HepG2 (cell line): ENCODE results near the gene GATAD2B. TPM values are rescaled to one million over a fixed set of nuclear protein-coding genes. Genes with fewer than 3 reads are reported as not detected.

Experiments used
- ARNT2 ChIP-seq: sonication (generic); formaldehyde crosslinking; IDR thresholded peaks from 2 replicates; pipeline ENCODE4 v1.8.0; 2022; ENCODE audit warnings: mild to moderate bottlenecking, low read depth, missing genetic modification reagents, moderate library complexity
- CEBPG ChIP-seq: IDR thresholded peaks from 2 replicates; pipeline ENCODE4 v1.6.1; 2016
- GATAD1 ChIP-seq: IDR thresholded peaks from 2 replicates; pipeline ENCODE4 v1.6.1; 2016; ENCODE audit warnings: missing genetic modification reagents, missing compliant biosample characterization
- KDM4B ChIP-seq: sonication (generic); formaldehyde crosslinking; IDR thresholded peaks from 2 replicates; pipeline ENCODE4 v1.4.0; 2020; ENCODE audit warnings: missing genetic modification reagents
- NFYB ChIP-seq: sonication (generic); formaldehyde crosslinking; IDR thresholded peaks from 2 replicates; pipeline ENCODE4 v1.4.0; 2020; ENCODE audit warnings: missing genetic modification reagents
- PHF8 ChIP-seq: sonication (generic); formaldehyde crosslinking; IDR thresholded peaks from 2 replicates; pipeline ENCODE4 v1.5.0; 2020; ENCODE audit warnings: missing genetic modification reagents
- SAFB2 ChIP-seq: sonication (generic); formaldehyde crosslinking; IDR thresholded peaks from 2 replicates; pipeline ENCODE4 v1.5.1; 2020; ENCODE audit warnings: missing genetic modification reagents, low read depth, mild to moderate bottlenecking, borderline replicate concordance
- SIN3B ChIP-seq: fragments of 150-350 bp; IDR thresholded peaks from 2 replicates; pipeline ENCODE4 v1.6.1; 2014; ENCODE audit warnings: low read length
- TCF7L2 ChIP-seq: IDR thresholded peaks from 2 replicates; pipeline ENCODE4 v1.6.1; 2011; ENCODE audit warnings: mild to moderate bottlenecking, low read depth, low read length, moderate library complexity
- THAP11 ChIP-seq: IDR thresholded peaks from 2 replicates; pipeline ENCODE4 v1.6.1; 2016; ENCODE audit warnings: missing biosample characterization, missing genetic modification reagents
- TMF1 ChIP-seq: sonication (generic); formaldehyde crosslinking; IDR thresholded peaks from 2 replicates; pipeline ENCODE4 v1.8.1; 2022; ENCODE audit warnings: low read depth, missing genetic modification reagents
- XRCC5 ChIP-seq: fragments of 200-400 bp; formaldehyde crosslinking; optimal IDR thresholded peaks from 2 replicates; pipeline ENCODE3; 2017; ENCODE audit warnings: mild to moderate bottlenecking, low read length
- ZBTB7B ChIP-seq: sonication (generic); formaldehyde crosslinking; IDR thresholded peaks from 2 replicates; pipeline ENCODE4 v1.4.0; 2020; ENCODE audit warnings: missing genetic modification reagents
- ZNF30 ChIP-seq: sonication (generic); formaldehyde crosslinking; IDR thresholded peaks from 2 replicates; pipeline ENCODE4 v1.5.0; 2020; ENCODE audit warnings: mild to moderate bottlenecking, missing genetic modification reagents
- ZNF547 ChIP-seq: sonication (generic); formaldehyde crosslinking; IDR thresholded peaks from 2 replicates; pipeline ENCODE4 v1.5.1; 2020; ENCODE audit warnings: mild to moderate bottlenecking, missing genetic modification reagents
- ZNF660 ChIP-seq: sonication (generic); formaldehyde crosslinking; IDR thresholded peaks from 2 replicates; pipeline ENCODE4 v1.5.1; 2020; ENCODE audit warnings: mild to moderate bottlenecking, low read depth, missing genetic modification reagents, borderline replicate concordance
- ZNF879 ChIP-seq: sonication (generic); formaldehyde crosslinking; IDR thresholded peaks from 2 replicates; pipeline ENCODE4 v1.8.1; 2023; ENCODE audit warnings: missing genetic modification reagents
- polyA plus RNA-seq, 8 experiments: library from polyadenylated mRNA; depleted of rRNA in 3 of 8; stranded (reverse) in 7 of 8; unstranded in 1 of 8; fragments of >200 nt; fragmentation: Illumina TruSeq in 4 of 8; extraction: Trizol in 4 of 8; gene quantifications; 2 replicates each; pipeline versions ENCODE4 v1.2.1 to v1.2.3, GENCODE V29; 2011 to 2016; ENCODE audit warnings: low read depth in 4 of 8, missing spikeins in 1 of 8, mixed read lengths in 1 of 8; ENCODE audit not compliant: insufficient read depth in 1 of 8
- total RNA-seq, 5 experiments: library from RNA; depleted of rRNA; stranded (reverse); fragments of >200 nt; fragmentation: Illumina TruSeq; extraction: Trizol; gene quantifications; 2 replicates each; pipeline ENCODE4 v1.2.3, GENCODE V29; 2016; ENCODE audit warnings: low read depth in 1 of 5
- TF ChIP-seq, protein P1 (sequence below): sonication (generic); formaldehyde crosslinking; IDR thresholded peaks from 2 replicates; pipeline ENCODE4 v1.4.0; 2020; ENCODE audit warnings: low read depth, missing genetic modification reagents
- TF ChIP-seq, protein P2 (sequence below): sonication (generic); formaldehyde crosslinking; IDR thresholded peaks from 2 replicates; pipeline ENCODE4 v1.9.0; 2021; ENCODE audit warnings: missing genetic modification reagents, borderline replicate concordance
- TF ChIP-seq, protein P3 (sequence below): sonication (generic); formaldehyde crosslinking; IDR thresholded peaks from 2 replicates; pipeline ENCODE4 v1.4.0; 2020; ENCODE audit warnings: missing genetic modification reagents
- TF ChIP-seq, protein P4 (sequence below): sonication (generic); formaldehyde crosslinking; IDR thresholded peaks from 2 replicates; pipeline ENCODE4 v1.5.1; 2020; ENCODE audit warnings: missing genetic modification reagents, mild to moderate bottlenecking, borderline replicate concordance

Gene GATAD2B
- total and polyA plus RNA-seq, 2 of the 13 experiments (the other 11 are each of a cell fraction or from before 2014, with no cell fraction given), result 3.2 to 5.2 TPM

DNA sequence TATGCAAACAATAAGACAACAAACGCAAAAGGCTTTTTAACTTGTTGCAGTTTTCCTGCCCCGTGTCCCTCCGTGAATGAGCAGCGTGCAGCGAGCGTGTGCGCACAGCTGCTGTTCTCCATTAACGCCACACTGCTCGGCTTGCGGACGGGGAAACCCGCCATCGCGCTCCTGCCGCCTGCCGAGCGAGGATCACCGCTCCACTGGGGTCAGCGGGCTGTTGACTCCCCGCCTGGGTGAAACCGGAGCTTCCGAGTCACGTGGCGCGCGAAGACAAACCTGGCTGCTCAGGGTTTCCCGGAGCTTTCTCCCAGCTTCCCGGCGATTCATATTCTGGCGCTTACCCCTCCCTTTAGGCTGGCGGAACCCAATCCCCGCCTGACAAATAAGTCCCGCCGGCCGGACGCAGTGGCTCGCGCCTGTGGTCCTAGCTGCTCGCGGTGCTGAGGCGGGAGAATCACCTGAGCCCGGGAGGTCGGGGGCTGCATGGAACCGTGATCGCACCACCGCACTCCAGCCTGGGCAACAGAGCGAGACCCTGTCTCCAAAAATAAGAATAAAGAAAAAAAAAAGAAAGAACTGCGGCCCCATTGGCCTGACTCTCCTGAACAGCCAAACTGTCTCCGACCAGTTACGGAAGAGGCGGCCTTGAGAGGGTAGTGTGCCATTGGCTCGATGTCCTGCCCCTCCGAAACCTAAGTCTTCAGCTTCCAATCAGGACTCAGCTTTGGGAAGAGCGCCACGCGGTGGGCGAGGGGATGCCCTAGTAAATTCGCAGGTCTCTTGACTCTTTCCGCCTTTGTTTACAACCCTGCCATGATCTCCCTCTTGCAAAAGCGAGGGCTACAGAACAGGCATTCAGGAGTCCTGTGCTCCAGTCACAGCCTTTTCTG lies 44.6 kb upstream of the GATAD2B start, which contains the start of gene CREB3L4 (continued):
- TF ChIP-seq, protein P1, sequence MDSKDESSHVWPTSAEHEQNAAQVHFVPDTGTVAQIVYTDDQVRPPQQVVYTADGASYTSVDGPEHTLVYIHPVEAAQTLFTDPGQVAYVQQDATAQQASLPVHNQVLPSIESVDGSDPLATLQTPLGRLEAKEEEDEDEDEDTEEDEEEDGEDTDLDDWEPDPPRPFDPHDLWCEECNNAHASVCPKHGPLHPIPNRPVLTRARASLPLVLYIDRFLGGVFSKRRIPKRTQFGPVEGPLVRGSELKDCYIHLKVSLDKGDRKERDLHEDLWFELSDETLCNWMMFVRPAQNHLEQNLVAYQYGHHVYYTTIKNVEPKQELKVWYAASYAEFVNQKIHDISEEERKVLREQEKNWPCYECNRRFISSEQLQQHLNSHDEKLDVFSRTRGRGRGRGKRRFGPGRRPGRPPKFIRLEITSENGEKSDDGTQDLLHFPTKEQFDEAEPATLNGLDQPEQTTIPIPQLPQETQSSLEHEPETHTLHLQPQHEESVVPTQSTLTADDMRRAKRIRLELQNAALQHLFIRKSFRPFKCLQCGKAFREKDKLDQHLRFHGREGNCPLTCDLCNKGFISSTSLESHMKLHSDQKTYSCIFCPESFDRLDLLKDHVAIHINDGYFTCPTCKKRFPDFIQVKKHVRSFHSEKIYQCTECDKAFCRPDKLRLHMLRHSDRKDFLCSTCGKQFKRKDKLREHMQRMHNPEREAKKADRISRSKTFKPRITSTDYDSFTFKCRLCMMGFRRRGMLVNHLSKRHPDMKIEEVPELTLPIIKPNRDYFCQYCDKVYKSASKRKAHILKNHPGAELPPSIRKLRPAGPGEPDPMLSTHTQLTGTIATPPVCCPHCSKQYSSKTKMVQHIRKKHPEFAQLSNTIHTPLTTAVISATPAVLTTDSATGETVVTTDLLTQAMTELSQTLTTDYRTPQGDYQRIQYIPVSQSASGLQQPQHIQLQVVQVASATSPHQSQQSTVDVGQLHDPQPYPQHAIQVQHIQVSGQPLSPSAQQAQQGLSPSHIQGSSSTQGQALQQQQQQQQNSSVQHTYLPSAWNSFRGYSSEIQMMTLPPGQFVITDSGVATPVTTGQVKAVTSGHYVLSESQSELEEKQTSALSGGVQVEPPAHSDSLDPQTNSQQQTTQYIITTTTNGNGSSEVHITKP, result peak; percentile 9; the same call in 1 of the 2 replicates
- TF ChIP-seq NFYB (CRISPR knock-in tag) (peak; percentile 97), ZNF547 (CRISPR knock-in tag) (peak; percentile 54), PHF8 (CRISPR knock-in tag) (peak; percentile 82), ZBTB7B (no peak), KDM4B (0 out of 2 replicates have a peak, but pooled peaks have one; percentile 33), TCF7L2 (no peak), SIN3B (peak; percentile 33; the same call in 1 of the 2 replicates), TMF1 (CRISPR knock-in tag) (no peak; the same call in 1 of the 2 replicates), GATAD1 (CRISPR knock-in tag) (peak; percentile 43), ARNT2 (CRISPR knock-in tag) (peak; percentile 85; the same call in 1 of the 2 replicates), XRCC5 (peak; percentile 12), THAP11 (CRISPR knock-in tag) (peak; percentile 75), ZNF660 (CRISPR knock-in tag) (0 out of 2 replicates have a peak, but pooled peaks have one; percentile 36), SAFB2 (CRISPR knock-in tag) (peak; percentile 71; the same call in 1 of the 2 replicates), ZNF879 (0 out of 2 replicates have a peak, but pooled peaks have one; percentile 59), ZNF30 (CRISPR knock-in tag) (no peak), CEBPG (CRISPR knock-in tag) (peak; percentile 4; the same call in 1 of the 2 replicates)
- TF ChIP-seq, protein P2, sequence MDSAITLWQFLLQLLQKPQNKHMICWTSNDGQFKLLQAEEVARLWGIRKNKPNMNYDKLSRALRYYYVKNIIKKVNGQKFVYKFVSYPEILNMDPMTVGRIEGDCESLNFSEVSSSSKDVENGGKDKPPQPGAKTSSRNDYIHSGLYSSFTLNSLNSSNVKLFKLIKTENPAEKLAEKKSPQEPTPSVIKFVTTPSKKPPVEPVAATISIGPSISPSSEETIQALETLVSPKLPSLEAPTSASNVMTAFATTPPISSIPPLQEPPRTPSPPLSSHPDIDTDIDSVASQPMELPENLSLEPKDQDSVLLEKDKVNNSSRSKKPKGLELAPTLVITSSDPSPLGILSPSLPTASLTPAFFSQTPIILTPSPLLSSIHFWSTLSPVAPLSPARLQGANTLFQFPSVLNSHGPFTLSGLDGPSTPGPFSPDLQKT, result no peak
- TF ChIP-seq, protein P3, sequence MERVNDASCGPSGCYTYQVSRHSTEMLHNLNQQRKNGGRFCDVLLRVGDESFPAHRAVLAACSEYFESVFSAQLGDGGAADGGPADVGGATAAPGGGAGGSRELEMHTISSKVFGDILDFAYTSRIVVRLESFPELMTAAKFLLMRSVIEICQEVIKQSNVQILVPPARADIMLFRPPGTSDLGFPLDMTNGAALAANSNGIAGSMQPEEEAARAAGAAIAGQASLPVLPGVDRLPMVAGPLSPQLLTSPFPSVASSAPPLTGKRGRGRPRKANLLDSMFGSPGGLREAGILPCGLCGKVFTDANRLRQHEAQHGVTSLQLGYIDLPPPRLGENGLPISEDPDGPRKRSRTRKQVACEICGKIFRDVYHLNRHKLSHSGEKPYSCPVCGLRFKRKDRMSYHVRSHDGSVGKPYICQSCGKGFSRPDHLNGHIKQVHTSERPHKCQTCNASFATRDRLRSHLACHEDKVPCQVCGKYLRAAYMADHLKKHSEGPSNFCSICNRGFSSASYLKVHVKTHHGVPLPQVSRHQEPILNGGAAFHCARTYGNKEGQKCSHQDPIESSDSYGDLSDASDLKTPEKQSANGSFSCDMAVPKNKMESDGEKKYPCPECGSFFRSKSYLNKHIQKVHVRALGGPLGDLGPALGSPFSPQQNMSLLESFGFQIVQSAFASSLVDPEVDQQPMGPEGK, result peak; percentile 83
- TF ChIP-seq, protein P4, sequence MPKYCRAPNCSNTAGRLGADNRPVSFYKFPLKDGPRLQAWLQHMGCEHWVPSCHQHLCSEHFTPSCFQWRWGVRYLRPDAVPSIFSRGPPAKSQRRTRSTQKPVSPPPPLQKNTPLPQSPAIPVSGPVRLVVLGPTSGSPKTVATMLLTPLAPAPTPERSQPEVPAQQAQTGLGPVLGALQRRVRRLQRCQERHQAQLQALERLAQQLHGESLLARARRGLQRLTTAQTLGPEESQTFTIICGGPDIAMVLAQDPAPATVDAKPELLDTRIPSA (CRISPR knock-in tag), result 0 out of 2 replicates have a peak, but pooled peaks have one; percentile 28
